Retinal pigment epithelial cell (primary cell): ENCODE results near the gene SLC44A5.
"Not testable (repeated sequence)": the region's sequence is repeated elsewhere in the genome, so short reads cannot be mapped to it uniquely, and the experiment has no call there.

Experiments used
- DNase-seq: peaks from one replicate; pipeline ENCODE4 v3.0.0-alpha.2; 2010; ENCODE audit warnings: low read depth
- H3K4me3 ChIP-seq: 2 replicates; pipeline ENCODE4 v1.5.1; 2011; ENCODE audit warnings: mild to moderate bottlenecking, low read length, control low read depth, moderate library complexity
- CTCF ChIP-seq: conservative IDR thresholded peaks from 2 replicates; pipeline ENCODE4 v1.5.1; 2011; ENCODE audit warnings: low read depth, low read length, control low read depth, inconsistent platforms

SLC44A5 gene

GRCh38 chr1:75426688-75427087 is 184.2 kb downstream of the SLC44A5 start:
- H3K4me3 ChIP-seq = no peak overlapping the region
- TF ChIP-seq CTCF = no peak

GRCh38 chr1:75425001-75425650 is 185.8 kb downstream of the SLC44A5 start:
- DNase-seq = no peak
- no peak overlapping the region for H3K4me3 ChIP-seq
- TF ChIP-seq CTCF = no peak

More at GRCh38 chr1:75426688-75427087, 184.2 kb downstream of the SLC44A5 start:
- DNase-seq = no peak

DNA sequence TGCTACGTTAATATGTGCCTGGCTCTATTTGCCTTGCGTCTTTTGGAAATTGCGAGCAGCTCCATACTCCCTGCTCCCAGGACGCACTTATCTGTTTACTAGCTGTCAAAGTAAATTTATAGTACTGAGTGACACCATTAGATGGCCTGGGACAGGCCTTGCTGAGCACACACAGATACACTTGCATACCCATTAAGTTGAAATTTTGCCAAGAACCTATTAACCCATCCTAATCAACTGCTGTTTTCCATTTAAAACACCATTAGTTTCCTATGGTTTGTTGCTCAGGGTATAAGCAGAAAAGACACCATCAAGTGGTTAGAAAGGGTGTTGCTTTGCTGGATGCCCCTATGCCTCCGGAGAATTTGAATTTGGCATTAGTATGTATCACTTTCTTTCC is 187.3 kb downstream of the SLC44A5 start:
- peak; percentile 15 for TF ChIP-seq CTCF
- no peak overlapping the region for H3K4me3 ChIP-seq
- no peak for DNase-seq

- DNase-seq = no peak
- H3K4me3 ChIP-seq = no peak overlapping the region
- no peak for TF ChIP-seq CTCF
Measured at GRCh38 chr1:75423136-75423535, 187.8 kb downstream of the SLC44A5 start.

GRCh38 chr1:75421371-75421770 is 189.5 kb downstream of the SLC44A5 start:
- DNase-seq = no peak
- no peak overlapping the region for H3K4me3 ChIP-seq
- TF ChIP-seq CTCF = no peak

DNA sequence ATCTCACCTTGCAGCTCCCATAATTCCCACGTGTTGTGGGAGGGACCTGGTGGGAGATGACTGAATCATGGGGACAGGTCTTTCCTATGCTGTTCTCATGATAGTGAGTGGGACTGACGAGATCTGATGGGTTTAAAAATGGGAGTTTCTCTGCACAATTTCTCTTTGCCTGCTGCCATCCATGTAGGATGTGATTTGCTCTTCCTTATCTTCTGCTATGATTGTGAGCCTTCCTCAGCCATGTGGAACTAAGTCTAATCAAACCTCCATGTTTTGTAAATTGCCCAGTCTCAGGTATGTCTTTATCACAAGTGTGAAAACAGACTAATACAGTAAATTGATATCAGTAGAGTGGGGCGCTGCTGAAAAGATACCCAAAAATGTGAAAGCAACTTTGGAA is 195.7 kb downstream of the SLC44A5 start:
- no peak for TF ChIP-seq CTCF
- no peak overlapping the region for H3K4me3 ChIP-seq
- no peak for DNase-seq

DNA sequence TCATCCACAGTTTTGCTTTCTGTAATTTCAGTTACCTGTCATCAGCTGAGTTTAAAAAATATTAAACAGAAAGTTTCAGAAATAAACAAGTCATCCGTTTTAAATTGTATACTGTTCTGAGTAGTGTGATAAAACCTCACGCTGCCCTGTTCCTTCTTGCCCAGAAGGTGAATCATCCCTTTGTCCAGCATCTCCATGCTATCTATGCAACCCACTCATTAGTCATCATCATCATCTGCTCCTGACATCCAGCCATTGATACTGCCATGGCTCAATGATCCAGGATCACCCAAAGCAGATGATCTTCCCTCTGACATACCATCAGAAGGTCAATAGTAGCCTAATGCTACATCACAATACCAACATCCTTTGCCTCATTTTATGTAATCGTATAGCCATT is 198.3 kb downstream of the SLC44A5 start:
- TF ChIP-seq CTCF = no peak
- no peak overlapping the region for H3K4me3 ChIP-seq
- DNase-seq = no peak

- DNase-seq, H3K4me3 ChIP-seq: not testable (repeated sequence)
Measured at GRCh38 chr1:75404681-75405080, 206.2 kb downstream of the SLC44A5 start.

- H3K4me3 ChIP-seq, DNase-seq: not testable (repeated sequence)
Measured at GRCh38 chr1:75403147-75403646, 207.7 kb downstream of the SLC44A5 start.
